ENCODE data around the gene ANKRD11.
A peak's percentile ranks its signal among the peaks of the same experiment; 100 is the strongest.
"Not testable (repeated sequence)": the region's sequence is repeated elsewhere in the genome, so short reads cannot be mapped to it uniquely, and the experiment has no call there.

The ANKRD11 gene

GRCh38 chr16:89257281-89257731 lies 233.1 kb downstream of the ANKRD11 start:
- no peak overlapping the region for H3K4me3 ChIP-seq (ENCODE audit: low read depth, low read length)
- DNase-seq (ENCODE audit: low read depth): no peak
- no peak for TF ChIP-seq CTCF (IDR thresholded peaks at IDR 0.05; ENCODE audit: insufficient read depth, low read depth, low read length, missing control alignments)

DNA sequence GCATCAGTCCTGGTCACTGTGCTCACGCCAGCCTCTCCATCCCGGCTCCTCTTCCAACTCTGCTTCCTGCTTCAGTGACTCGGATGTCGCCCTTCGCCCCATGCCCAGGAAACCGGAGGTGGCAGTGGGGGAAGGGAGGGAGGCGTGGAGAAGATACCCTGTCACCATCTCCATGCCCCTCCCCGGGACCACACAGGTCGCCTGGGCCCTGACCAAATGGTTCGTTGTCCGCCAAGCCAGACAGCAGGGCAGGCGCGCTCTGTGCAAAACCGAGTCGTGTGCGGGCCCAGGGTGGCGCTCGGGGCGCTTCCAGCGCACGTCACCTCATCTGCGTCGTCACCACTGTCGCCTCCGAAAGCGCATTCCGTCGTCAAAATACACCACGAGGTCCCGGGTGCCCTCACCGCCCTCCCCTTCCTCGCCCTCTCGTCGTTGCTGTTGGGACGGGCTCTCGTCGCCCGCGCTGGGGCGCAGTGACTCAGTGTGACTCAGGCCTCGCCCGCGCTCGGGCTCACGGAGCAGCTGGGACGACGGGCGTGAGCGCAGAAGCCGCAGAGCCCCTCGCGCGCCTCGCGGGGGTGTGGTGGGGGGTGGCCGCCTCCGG lies 233.6 kb downstream of the ANKRD11 start:
- no peak for TF ChIP-seq CTCF (IDR thresholded peaks at IDR 0.05; ENCODE audit: insufficient read depth, low read depth, low read length, missing control alignments)
- no peak overlapping the region for H3K4me3 ChIP-seq (ENCODE audit: low read depth, low read length)
- DNase-seq (ENCODE audit: low read depth): no peak

DNA sequence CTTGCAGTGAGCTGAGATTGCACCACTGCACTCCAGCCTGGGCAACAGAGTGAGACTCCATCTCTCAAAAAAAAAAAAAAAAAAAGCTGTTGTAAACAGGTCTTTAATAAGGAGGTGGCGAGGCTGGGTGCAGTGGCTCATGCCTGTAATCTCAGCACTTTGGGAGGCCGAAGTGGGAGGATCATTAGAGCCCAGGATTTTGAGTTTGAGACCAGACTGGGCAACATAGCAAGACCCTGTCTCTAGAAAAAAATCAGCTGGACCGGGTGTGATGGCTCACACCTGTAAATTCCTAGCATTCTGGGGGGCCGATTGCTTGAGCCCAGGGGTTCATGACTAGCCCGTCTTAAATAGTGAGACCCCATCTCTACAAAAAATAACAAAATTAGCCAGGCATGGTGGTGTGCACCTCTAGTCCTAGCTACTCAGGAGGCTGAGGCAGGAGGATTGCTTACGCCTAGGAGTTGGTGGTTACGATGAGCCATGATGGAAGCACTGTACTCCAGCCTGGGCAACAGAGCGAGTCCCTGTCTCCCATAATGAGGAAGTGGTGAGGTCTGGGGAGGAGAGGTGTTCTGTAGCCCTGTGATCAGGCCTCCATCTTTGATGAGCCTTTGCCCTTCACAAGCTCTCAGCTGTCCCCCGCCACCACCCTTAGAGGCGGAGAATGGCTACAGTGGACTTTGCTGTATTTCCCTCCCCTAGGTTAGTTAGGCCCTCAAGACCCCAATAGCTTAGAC lies 236.6 kb downstream of the ANKRD11 start:
- TF ChIP-seq CTCF (IDR thresholded peaks at IDR 0.05; ENCODE audit: insufficient read depth, low read depth, low read length, missing control alignments): no peak
- H3K4me3 ChIP-seq (ENCODE audit: low read depth, low read length): no peak overlapping the region
- DNase-seq (ENCODE audit: low read depth): no peak

- no peak for TF ChIP-seq CTCF (IDR thresholded peaks at IDR 0.05; ENCODE audit: insufficient read depth, low read depth, low read length, missing control alignments)
- no peak overlapping the region for H3K4me3 ChIP-seq (ENCODE audit: low read depth, low read length)
- no peak for DNase-seq (ENCODE audit: low read depth)
These were observed 242.0 kb downstream of the ANKRD11 start for GRCh38 chr16:89248196-89248982.

DNA sequence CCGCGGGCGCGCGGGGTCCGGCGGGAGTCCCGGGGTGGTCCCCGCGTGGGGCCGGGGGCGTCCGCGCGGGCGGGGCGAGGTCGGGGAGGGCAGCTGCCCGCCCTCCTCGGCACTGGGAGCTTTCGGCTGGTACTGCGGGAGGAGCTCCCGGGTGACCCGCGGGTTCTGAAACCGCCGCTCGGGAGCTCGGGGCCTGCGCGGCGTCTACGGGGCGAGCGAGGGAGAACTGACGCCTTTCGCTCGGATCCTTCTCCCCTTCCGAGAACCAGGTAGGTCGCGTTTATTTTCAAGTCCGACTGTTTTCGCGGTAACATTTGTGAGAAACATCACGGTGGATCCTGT lies 242.7 kb downstream of the ANKRD11 start:
- DNase-seq (ENCODE audit: low read depth): not testable (repeated sequence)

DNA sequence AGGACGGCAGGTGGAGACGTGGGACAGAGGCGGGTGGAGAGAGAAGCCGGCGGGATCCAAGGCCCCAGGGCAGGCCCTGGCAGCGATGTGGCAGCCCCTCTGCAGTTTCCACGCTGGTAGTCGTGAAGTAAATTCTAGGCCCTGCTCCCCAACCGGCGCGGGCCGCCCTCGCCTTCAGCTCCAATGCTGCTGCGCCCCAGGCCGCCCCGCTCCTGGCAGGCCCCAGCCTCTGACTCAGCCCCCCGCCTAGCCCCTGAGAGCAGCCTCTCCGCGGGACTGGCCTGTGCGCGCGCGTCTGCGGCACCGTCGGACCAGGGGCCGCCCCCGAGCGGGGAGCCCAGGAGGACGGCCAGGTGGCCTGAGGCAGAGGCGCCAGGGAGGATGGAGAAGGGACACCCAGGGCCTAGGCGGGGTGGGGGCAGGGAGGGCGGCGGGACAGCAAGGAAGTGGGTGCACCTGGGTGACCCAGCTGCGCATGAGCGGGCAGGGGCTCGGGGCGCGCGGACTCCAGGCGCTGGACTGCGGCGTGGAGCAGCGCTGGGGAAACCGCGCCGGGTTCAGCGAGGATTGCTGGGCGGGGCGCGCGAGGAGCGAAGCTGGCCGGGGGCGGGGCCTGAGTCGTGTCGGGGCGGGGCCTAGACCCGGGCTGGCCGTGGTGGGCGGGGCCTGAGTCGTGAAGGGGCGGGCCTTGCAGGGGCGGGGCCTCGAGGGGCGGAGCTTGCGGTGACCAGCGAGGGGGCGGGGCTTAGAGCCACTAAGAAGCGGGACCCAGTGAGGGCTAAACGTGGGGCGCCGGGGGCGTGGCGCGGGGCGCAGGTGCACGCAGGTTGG lies 243.2 kb downstream of the ANKRD11 start:
- DNase-seq (ENCODE audit: low read depth): peak; percentile 88
- TF ChIP-seq CTCF (IDR thresholded peaks at IDR 0.05; ENCODE audit: insufficient read depth, low read depth, low read length, missing control alignments): no peak
- peak overlapping the region; percentile 45 for H3K4me3 ChIP-seq (ENCODE audit: low read depth, low read length)

More for the DNA sequence above, 242.7 kb downstream of the ANKRD11 start:
- H3K4me3 ChIP-seq (ENCODE audit: low read depth, low read length): peak overlapping the region; percentile 4
